GM18498 (cell line): ENCODE results near the gene EML4.

Experiments used
- ATAC-seq: cut with Tn5 transposase; IDR thresholded peaks from one replicate; pipeline ENCODE4 v1.9.1; 2021; ENCODE audit warnings: mild to moderate bottlenecking, moderate library complexity; ENCODE audit not compliant: unreplicated experiment

EML4 gene

DNA sequence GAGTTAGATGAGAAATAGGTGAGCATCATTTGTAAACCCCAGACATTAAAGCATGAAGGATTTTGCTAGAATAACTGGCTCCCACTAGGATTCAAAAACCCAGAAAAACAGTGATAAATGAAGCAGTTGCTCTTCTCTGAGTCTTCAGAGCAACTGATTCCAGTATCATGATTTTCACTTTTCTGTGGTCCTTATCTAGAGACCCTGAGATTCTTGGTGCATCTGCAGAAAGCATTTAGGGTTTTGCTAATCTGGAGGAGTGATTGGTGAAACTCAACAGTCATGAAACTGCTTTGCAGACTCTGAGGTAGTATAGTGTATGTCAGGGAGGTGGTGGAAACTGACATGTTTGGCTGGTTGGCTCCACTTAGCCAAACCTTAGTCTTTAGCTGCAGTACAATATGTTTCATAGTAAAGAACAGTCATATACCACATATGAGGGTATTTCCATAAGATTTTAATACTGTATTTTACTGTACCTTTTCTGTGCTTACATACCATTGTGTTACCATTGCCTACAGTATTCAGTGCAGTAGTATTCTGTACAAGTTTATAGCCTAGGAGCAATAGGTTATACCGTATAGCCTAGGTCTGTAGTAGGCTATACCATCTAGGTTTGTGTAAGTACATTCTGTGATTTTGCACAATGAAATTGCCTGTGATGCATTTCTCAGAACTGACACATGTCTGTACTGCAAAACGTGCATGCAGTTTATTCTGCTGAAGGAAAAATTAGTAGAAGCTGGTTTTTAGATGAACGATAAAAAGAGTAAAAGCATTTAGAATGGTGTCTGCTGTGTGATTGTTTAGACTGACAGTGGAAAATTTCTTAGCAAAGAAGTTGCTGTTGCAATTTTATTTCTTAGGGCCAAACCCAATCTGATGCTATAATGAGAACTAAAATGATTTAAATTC lies 23.8 kb downstream of the EML4 start:
- peak; percentile 64 for ATAC-seq

DNA sequence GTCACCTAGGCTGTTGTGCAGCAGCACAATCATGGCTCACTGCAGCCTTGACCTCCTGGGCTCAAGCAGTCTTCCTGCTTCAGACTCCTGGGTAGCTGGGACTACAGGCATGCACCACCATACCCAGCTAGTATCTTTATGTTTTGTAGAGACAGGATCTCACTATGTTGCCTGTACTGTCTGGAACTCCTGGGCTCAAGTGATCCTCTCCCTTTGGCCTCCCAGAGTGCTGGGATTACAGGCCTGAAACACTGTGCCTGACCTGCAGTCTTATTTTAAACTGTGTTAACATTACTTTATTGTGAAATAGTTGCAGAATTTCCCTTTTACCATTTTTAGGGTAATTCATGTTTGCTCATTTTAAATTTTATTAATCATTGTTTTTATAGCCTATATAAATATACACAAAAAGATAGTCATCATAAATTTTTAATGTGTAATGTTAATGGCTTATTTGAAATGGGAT lies 24.6 kb downstream of the EML4 start:
- no peak for ATAC-seq

DNA sequence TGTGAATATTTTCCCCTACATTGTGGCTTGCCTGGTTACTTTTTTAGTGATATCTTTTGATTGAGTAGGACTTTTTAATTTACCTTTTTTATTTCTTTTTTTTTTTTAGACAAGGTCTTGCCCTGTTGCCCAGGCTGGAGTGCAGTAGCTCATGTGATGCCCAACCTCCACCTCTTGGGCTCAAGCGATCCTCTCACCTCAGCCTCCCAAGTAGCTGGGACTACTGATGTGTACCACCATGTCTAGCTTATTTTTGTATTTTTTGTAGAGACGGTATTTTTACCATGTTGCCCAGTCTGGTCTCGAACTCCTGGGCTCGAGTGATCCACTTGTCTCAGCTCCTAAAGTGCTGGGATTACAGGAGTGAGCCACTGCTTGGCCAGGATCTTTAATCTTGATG lies 25.3 kb downstream of the EML4 start:
- ATAC-seq = no peak

DNA sequence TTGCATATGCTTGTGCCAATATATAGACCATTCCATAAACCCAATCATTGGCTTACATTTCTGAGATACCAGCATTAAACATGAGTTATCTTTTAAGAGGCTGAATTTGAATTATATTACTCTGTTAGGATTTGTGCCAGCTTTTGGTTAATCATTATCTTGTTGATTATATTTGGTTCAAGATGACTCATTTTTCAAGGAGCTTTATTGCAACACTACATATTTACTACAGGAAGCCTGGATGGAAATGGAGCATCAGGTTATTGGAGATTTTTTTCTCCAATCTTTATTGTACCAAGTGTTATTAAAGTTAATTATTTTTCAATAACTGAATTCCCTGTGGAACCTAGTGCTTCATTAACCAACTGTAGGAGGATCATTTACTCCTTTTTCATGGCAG lies 26.4 kb downstream of the EML4 start:
- ATAC-seq = no peak

DNA sequence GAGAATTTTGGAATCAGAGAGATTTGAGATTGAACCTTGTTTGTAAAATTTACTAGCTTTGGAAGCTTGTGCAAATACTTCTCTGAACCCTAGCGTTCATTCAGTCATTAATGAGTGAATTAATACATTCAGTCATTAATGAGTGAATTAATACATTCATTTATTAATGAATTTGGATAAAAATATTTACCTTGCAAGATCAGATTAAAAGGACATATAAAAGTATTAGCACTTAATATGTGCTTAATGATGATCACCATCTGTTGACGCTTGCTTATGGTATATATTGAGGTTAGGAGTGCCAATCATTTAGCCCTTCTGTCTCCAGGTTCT lies 26.9 kb downstream of the EML4 start:
- no peak for ATAC-seq

DNA sequence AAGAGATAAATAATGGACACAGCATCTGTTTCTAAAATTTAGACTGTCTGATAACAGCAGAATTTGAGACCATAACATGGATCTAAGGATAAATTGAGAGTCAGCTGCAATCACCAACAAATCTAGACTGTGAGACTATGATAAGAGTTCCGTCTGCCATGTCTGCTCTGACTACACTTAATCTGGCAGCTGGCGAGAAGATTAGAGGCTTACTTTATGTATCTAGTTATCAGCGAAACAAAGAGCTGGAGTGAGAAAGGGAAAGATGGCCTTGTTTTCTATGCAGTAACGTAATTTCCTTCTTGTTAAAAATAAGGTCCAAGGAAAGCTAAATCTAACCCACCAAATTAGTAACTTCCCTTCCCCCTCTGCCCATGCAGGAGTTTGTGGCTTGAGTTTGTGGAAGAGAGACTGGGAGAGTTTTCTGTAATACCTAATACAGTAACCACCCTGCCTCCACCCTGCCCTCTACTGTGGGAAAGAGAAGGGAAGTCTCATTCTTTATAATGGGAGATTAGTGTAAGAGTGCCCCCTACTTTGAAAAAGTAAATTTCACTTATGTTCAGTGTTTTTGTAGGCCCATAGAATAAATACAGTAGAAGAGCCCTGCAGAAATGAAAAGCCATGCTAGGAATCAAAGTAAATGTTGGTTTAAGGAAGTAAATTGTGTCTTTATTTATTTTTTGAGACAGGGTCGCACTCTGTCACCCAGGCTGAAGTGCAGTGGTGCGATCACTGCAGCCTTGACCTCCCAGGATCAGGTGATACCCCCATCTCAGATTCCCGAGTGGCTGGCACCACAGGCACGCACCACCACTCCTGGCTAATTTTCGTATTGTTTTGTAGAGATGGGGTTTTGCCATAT lies 27.5 kb downstream of the EML4 start:
- ATAC-seq = no peak

DNA sequence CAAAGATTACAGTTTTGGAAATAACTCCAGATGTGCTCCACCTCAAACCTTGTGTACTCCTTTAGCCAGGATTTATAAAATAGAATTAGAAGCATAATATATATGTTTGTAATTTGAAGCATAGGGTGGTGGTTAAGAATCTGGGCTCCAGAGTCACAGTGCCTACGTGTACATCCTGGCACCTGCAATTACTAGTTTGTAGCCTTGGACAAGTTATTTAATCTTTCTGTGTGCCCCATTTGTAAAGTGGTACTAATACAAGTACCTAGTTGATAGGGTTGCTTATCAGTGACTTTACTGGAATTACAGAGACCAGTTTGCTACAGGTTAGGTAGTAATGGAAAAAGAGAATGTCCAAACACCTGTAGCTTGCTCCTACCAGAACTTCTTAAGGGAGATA lies 28.6 kb downstream of the EML4 start:
- ATAC-seq = no peak

DNA sequence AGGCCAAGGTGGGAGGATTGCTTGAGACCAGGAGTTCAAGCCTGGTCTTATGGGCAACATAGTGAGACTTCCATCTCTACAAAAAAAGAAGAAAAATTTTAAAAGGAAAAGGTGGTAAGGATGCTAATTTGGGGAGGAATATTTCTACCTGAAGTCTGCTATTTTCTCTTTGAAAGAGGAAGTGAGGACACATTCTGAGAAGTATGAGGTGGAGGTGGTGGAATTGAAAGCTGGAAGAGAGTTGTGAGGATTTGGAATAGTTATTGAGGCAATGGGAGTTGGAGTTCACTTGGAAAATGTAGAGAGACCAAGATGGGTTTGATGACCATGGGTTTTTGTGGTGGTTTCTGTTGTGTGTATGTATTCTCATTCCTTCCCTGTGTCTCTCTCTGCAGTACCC lies 29.3 kb downstream of the EML4 start:
- no peak for ATAC-seq

DNA sequence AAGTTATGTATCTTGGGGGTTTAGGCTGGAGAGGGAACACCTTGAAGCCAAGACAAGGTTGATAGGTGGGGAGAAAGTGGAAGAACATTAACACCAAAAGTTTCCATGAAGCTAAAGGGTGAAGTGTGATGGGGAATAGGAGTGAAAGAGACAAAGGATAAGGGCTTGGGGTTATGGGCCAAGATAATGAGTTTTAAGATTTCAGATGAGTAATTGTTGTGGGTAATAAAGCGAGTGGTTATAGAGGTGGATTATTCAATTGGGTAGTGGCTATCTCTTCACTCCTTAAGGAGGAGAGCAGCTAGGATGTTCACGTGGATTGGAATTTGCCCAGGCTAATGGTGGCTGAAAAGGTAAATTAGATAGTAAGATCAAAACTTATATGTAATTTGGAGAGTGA lies 29.8 kb downstream of the EML4 start:
- no peak for ATAC-seq

DNA sequence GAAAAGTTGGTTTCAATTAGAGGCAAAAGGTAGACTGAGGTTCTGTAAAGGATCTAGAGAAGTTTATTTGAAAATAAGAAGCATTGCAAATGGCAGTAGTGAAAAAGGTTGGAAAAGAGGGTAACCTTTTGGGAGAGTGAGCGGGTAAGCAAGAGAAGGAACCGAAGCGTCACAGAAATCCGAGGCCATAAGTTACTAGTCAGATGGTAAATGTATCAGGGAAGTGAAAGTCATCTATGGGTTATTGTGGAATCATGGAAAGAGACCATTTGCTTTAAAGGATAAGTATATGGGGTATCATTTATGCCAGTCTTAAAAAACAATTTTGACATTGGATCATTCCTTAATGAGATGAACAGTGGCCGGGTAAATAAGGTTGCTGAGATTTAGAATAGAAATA lies 30.5 kb downstream of the EML4 start:
- ATAC-seq = no peak

DNA sequence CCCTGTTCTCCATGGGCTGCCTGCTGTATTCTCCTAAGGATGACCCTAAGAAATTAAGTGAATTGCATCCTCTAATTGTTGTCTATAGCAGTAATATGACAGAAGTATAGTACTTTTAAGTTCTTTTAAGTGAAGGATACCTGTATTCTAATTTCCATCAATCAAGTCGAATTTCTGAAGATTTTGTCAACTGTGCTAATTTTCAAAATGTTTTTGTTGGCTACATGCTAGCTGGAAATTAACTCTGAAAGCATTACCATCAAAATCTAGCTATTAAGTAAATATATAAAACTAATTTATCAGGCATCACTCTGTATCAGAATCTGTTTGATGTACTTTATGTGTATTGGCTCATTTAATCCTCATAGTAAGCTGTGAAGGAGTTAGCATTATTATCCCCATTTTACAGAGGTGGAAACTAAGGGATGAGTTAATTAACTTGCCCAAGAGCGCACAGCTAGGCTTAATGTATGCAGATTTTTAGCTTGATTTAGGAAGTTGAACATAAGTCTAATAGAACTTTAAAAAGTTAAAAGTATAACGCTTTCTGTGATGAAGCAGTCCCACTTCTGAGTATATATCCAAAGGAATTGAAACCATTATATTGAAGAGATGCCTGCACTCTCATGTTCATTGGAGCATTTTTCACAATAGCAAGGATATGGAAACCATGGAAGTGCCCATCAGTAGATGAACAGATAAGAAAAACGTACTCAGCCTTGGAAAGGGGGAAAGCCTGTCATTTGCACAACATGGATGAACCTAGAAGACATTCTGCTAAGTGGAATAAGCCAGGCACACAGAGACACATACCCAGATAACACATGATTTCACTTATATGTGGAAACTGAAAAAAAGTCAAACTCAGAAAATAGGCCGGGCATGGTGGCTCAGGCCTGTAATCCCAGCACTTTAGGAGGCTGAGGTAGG lies 32.0 kb downstream of the EML4 start:
- ATAC-seq = no peak

DNA sequence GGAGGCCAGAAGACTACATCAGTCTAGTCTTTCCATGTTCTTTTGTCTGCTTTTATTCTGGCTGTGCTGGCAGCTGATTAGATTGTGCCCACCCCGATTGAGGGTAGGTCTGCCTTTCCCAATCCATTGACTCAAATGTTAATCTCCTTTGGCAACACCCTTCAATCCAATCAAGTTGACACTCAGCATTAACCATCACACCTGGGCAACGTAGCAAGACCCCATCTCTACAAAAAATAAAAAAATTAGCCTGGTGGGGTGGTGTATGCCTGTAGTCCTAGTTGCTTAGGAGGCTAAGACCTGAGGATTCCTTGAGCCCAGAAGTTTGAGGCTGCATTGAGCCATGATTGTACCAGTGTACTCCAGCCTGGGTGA lies 33.5 kb downstream of the EML4 start:
- ATAC-seq = no peak

DNA sequence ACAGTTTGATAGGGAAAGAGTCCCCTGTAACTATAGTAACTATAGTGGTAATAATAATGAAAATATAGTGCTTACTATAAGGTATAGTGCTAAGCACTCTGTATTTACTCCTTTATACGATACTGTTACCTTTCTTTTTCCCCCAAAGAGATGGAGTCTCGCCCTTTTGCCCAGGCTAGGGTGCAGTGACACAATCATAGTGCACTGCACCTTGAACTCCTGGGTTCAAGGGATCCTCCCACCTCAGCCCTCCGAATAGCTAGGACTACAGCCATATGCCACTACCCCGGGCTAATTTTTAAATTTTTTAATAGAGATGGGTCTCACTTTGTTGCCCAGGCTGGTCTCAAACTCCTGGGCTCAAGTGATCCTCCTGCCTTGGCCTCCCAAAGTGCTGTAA lies 34.6 kb downstream of the EML4 start:
- ATAC-seq = no peak

DNA sequence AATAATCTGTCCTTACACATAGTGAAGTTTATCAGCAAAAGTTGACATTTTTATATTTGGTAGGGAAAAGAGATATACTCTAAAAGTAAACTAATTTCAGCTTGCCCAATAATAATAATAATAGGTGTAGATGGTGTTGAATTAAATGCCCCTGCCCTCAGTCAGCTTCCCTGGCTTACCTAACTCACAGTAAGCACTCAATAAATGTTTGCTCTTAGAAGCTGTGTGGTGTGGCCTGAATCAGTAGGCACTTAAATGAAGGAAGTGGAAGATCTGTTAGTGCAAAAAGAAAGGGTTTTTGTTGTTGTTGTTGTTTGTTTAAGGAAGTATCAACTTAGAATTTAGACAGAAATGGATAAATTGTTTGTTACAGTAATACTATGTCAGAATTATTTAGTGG lies 36.2 kb downstream of the EML4 start:
- no peak for ATAC-seq

DNA sequence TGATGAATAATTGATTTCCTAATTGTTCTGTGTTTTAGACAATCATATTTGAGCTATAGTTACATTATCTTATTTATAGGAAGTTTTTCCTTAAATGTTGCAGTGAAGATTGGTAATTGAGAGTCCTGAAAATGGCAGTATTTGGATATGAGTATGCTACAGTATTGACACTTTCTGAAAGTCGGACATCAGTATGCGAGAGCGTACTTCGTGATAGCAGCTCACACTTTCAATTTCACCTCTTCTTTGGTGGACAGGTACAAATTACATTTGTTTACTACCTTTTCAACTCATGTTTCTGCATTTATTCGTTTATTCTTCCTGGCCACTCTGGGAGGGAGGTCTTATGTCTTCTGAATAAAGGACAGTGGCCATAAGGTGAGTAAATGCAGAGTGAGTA lies 38.7 kb downstream of the EML4 start:
- ATAC-seq = no peak

DNA sequence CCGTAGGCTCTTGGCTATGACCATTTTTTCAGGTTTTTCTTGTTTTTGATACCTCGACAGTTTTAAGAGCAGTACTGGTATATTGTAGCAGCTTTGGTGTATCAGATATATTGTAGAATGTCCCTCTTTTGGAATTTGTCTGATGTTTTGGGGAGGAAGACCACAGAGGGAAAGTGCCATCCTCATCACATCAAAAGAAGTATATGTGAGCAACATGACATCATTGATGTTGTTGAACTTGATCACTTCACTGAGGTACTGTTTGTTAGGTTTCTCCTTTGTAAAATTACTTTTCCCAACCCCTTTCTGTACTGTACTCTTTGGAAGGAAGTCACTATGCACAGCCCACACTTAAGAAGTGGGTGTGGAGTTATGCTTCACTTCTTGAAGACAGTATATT lies 41.0 kb downstream of the EML4 start:
- no peak for ATAC-seq

DNA sequence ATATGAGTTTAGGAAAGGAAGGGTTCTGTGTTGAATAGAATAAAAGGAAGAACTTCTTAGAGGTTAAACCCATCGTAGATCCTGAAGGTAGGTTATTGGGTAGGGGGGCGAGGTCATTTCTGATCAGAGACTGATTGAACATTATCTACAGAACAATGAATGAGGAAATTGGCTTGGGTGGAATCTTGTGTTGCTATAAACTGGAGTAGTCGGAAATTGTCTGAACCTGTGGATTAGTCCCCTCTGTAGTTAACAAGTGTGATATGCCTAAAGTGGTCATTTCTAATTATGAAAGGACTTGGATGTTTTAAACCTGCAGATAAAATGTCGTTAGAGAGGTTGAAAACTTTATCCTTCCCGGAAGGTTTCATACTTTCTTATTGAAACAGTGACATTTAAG lies 42.1 kb downstream of the EML4 start:
- no peak for ATAC-seq

DNA sequence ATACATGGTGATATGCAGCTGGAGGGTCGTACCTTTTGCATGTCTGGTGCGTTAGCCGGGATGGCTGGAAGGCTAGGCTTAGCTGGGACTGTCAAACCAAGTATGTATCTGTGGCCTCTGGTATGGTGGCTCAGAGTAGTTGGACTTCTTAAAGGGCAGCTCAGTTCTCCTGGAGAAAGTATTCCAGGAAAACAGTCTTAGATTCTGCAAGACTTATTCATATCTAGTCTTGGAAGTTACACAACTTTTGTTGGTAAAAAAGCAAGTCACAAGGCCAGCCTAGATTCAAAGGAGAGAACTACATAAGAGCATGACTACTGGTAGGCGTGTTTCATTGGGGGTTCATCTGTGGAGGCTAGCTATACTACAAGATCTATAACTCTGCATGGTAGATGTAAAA lies 45.5 kb downstream of the EML4 start:
- ATAC-seq = no peak

DNA sequence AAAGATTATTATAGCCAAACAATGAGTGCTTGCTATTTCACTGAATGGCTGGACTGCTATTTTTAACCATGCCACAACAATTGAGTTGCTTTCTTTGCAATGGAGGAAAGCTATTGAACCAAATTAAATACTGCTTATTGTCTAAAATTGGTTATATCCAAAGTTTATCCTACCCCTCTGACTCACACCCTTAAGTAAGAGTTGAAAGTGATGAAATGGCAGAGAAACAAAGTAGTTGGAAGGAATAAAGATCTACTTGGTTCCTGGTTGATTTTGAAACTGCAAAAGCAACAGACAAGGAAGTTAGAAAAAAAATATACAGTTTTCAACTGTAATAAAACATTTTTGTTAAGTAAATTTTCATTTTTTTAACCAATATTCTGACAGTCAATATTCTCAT lies 47.5 kb downstream of the EML4 start:
- ATAC-seq = no peak

DNA sequence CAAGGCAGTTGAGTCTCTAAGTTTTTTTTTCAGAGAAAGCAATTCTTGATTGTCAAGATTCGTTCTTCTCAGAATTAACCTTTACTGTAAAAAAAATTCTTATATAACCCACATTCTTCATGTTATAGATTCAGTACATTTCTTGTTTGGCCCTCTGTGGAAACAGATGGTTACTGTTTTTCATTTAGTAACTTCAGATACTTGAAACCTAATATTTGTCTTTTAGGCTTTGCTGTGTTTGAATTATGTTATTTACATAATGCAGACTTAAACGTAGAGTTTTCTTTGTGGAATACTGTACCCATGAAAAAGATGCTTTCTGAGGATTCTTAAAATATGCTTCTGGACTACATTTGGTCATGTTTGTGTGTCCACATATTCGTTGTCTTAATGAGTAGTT lies 48.2 kb downstream of the EML4 start:
- ATAC-seq = no peak

DNA sequence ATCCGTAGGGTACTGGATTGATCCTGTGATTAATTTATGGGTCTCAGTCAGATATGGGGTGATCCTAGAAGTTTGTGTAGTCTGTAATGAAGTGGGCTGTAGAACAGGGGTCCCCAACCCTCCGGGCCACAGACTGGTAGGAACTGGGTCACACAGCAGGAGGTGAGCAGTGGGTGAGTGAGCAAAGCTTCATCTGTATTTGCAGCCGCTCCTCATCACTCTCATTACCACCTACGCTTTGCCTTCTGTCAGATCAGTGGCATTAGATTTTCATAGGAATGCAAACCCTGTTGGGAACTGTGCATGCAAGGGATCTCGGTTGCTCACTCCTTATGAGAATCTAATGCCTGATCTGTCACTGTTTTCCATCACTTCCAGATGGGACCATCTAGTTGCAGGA lies 48.8 kb downstream of the EML4 start:
- no peak for ATAC-seq
